HG02938 (cell line): Measurements from ENCODE around the gene DGKQ.

Source experiments
- ATAC-seq: cut with Tn5 transposase; IDR thresholded peaks from one replicate; pipeline ENCODE4 v1.9.1; 2021; ENCODE audit warnings: mild to moderate bottlenecking, moderate library complexity; ENCODE audit not compliant: unreplicated experiment

The DGKQ gene

GRCh38 chr4:996030-996996 is 22.9 kb upstream of the DGKQ start:
- no peak for ATAC-seq

- no peak for ATAC-seq
Observed at GRCh38 chr4:995311-996026, 22.1 kb upstream of the DGKQ start.

GRCh38 chr4:993111-994029 is 20.0 kb upstream of the DGKQ start, which contains the start of gene SLC26A1:
Gene SLC26A1 (minus strand): TSS chr4:993404. CDS start chr4:991703, 1,701 bp downstream.
- ATAC-seq = no peak

- ATAC-seq = no peak
Observed at GRCh38 chr4:992297-993110, 19.1 kb upstream of the DGKQ start.

- ATAC-seq = no peak
Observed at GRCh38 chr4:991451-992296, 18.3 kb upstream of the DGKQ start.

- no peak for ATAC-seq
Observed at GRCh38 chr4:990746-991367, 17.5 kb upstream of the DGKQ start.

- no peak for ATAC-seq
Observed at GRCh38 chr4:989722-990471, 16.5 kb upstream of the DGKQ start.

- ATAC-seq = no peak
Observed at GRCh38 chr4:988726-989721, 15.7 kb upstream of the DGKQ start.

- no peak for ATAC-seq
Observed at GRCh38 chr4:987624-988513, 14.5 kb upstream of the DGKQ start.

- ATAC-seq = peak; percentile 65
Observed at GRCh38 chr4:986879-987623, 13.7 kb upstream of the DGKQ start, which contains the start of gene IDUA. Gene IDUA (plus strand): TSS chr4:987044. CDS start chr4:987085, 41 bp downstream.

- peak; percentile 36 for ATAC-seq
Observed at GRCh38 chr4:986428-986878, 13.1 kb upstream of the DGKQ start.

GRCh38 chr4:985123-985830 is 11.9 kb upstream of the DGKQ start:
- no peak for ATAC-seq

GRCh38 chr4:984336-985054 is 11.1 kb upstream of the DGKQ start:
- no peak for ATAC-seq

GRCh38 chr4:982814-983213 is 9.4 kb upstream of the DGKQ start:
- no peak for ATAC-seq
